ENCODE data around the gene KLK12. TPM values are rescaled to one million over a fixed set of nuclear protein-coding genes. Genes with fewer than 3 reads are reported as not detected.

KLK12 gene
- total and polyA plus RNA-seq, 2 experiments from 2014 or later, result not detected

DNA sequence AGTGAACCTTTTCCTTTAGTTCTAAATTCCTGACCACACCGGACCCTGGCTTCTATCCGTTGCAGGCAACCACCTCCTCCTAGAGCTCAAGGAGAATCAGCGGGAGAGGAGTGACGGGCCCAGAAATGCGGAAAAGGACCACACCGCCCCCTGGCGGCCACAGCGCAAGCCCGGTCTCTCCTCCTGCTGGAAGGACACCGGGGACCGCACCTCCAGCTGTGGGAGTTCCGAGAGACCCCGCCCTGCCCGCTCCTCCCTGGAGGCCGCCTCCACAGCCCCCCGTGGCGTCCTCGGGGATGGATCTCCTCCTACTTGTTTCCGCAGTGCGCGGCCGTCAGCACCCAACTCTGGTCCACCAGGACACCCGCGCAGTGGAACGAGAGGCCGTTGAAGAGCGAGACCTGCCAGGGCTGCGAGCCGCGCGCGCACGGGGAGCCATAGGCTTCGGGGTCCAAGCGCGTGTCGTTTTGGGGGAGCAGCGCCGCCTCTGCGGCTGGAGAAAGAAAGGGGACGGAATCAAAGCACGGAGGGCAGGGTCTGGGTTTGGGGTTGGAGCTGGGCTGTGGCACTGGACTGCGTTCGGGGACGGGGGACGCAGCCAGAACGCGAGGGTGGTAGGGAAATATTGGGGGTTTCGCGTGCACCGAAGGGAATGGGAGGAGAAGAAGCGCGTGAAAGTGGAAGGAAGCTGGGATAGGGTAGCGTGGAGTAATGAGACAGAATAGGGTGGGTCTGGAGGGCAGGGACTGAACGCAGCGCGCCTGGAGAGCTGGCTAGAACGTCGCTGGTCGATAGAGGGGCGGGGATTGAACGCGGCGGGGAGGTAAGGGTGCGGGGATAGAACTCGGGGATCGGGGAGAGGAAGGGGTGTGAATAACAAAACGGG, 17.8 kb downstream of the KLK12 start:
- peak overlapping the region; percentile 23 for H3K4me3 ChIP-seq
- H3K36me3 ChIP-seq (replicated peaks; ENCODE audit: insufficient read depth, low read depth), result no peaks in the 10 kb centered on the region
- DNase-seq (ENCODE audit: low spot score), result peak; percentile 69
- WGBS (ENCODE audit: low lambda C conversion rate, missing lambda C conversion rate), result 2% methylated on average over 61 of the region's 68 CpGs
- H3K27me3 ChIP-seq, result peaks cover 52% of the 10 kb centered on the region
- H3K4me1 ChIP-seq (ENCODE audit: insufficient read depth), result peaks cover 8% of the 10 kb centered on the region
- H3K9me2 ChIP-seq (replicated peaks; ENCODE audit: insufficient read depth), result no peaks in the 10 kb centered on the region
- peak; percentile 62 for TF ChIP-seq CTCF (IDR thresholded peaks at IDR 0.05; ENCODE audit: poor library complexity)
- peak; percentile 81 for TF ChIP-seq EZH2 (IDR thresholded peaks at IDR 0.05; ENCODE audit: borderline replicate concordance)
- TF ChIP-seq EZH2phosphoT487 (IDR thresholded peaks at IDR 0.05; ENCODE audit: low read depth, severe bottlenecking, unreplicated experiment), result no peak
- peak overlapping the region; percentile 84 for H3K4me2 ChIP-seq
- H3K79me2 ChIP-seq, result no peaks in the 10 kb centered on the region
- H3K27ac ChIP-seq, result no peak overlapping the region
- no peaks in the 10 kb centered on the region for H4K20me1 ChIP-seq (ENCODE audit: insufficient read depth, poor library complexity, severe bottlenecking)
- no peaks in the 10 kb centered on the region for H3K9me3 ChIP-seq (ENCODE audit: low read depth)
- peak overlapping the region; percentile 14 for H2AFZ ChIP-seq

- no peak overlapping the region for H3K4me3 ChIP-seq
- H2AFZ ChIP-seq, result no peak overlapping the region
- no peaks in the 10 kb centered on the region for H3K9me2 ChIP-seq (replicated peaks; ENCODE audit: insufficient read depth)
- no peaks in the 10 kb centered on the region for H3K79me2 ChIP-seq
- H3K4me2 ChIP-seq, result no peak overlapping the region
- 87% methylated on average over 18 of the region's 19 CpGs for WGBS (ENCODE audit: low lambda C conversion rate, missing lambda C conversion rate)
- peaks cover 8% of the 10 kb centered on the region for H3K4me1 ChIP-seq (ENCODE audit: insufficient read depth)
- H3K9me3 ChIP-seq (ENCODE audit: low read depth), result no peaks in the 10 kb centered on the region
- H4K20me1 ChIP-seq (ENCODE audit: insufficient read depth, poor library complexity, severe bottlenecking), result no peaks in the 10 kb centered on the region
- DNase-seq (ENCODE audit: low spot score), result no peak
- TF ChIP-seq EZH2 (IDR thresholded peaks at IDR 0.05; ENCODE audit: borderline replicate concordance) (no peak), CTCF (IDR thresholded peaks at IDR 0.05; ENCODE audit: poor library complexity) (no peak), EZH2phosphoT487 (IDR thresholded peaks at IDR 0.05; ENCODE audit: low read depth, severe bottlenecking, unreplicated experiment) (no peak)
- H3K27ac ChIP-seq, result no peak overlapping the region
- peaks cover 53% of the 10 kb centered on the region for H3K27me3 ChIP-seq
- no peaks in the 10 kb centered on the region for H3K36me3 ChIP-seq (replicated peaks; ENCODE audit: insufficient read depth, low read depth)
Measured at GRCh38 chr19:51015691-51016267, 19.0 kb downstream of the KLK12 start.

DNA sequence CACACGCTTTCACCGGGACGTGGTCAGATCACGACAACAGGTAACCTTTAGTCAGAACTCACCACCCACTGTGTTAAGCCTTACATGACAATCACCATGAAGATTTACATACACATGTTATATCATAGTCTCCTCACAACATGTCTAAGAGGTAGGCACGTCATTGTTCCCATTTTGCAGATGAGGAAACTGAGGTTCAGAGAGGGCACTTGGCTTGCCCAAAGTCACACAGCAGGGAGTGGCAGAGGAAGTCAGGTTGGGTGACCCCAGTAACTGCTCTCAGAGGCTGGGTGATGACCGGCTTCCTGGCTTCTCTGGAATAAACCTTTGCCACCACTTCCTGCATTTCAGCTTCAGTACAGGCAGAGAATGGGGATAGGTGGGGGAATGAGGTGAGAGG, 20.6 kb downstream of the KLK12 start:
- no peak overlapping the region for H3K27ac ChIP-seq
- no peaks in the 10 kb centered on the region for H3K79me2 ChIP-seq
- H3K36me3 ChIP-seq (replicated peaks; ENCODE audit: insufficient read depth, low read depth), result no peaks in the 10 kb centered on the region
- TF ChIP-seq EZH2 (IDR thresholded peaks at IDR 0.05; ENCODE audit: borderline replicate concordance), result no peak
- no peak for DNase-seq (ENCODE audit: low spot score)
- H3K4me3 ChIP-seq, result no peak overlapping the region
- H3K27me3 ChIP-seq, result peaks cover 44% of the 10 kb centered on the region
- 90% methylated on average over 6 of the region's 6 CpGs for WGBS (ENCODE audit: low lambda C conversion rate, missing lambda C conversion rate)
- no peak overlapping the region for H2AFZ ChIP-seq
- no peaks in the 10 kb centered on the region for H3K9me3 ChIP-seq (ENCODE audit: low read depth)
- peaks cover 7% of the 10 kb centered on the region for H3K4me1 ChIP-seq (ENCODE audit: insufficient read depth)
- H4K20me1 ChIP-seq (ENCODE audit: insufficient read depth, poor library complexity, severe bottlenecking), result no peaks in the 10 kb centered on the region
- no peaks in the 10 kb centered on the region for H3K9me2 ChIP-seq (replicated peaks; ENCODE audit: insufficient read depth)
- H3K4me2 ChIP-seq, result no peak overlapping the region

GRCh38 chr19:51012661-51013190, 22.1 kb downstream of the KLK12 start:
- Histone ChIP-seq H3K4me1 (ENCODE audit: insufficient read depth) (no peaks in the 10 kb centered on the region), H3K27ac (no peak overlapping the region), H3K79me2 (no peaks in the 10 kb centered on the region), H3K9me2 (replicated peaks; ENCODE audit: insufficient read depth) (no peaks in the 10 kb centered on the region), H3K4me2 (no peak overlapping the region), H3K36me3 (replicated peaks; ENCODE audit: insufficient read depth, low read depth) (no peaks in the 10 kb centered on the region), H4K20me1 (ENCODE audit: insufficient read depth, poor library complexity, severe bottlenecking) (no peaks in the 10 kb centered on the region), H3K9me3 (ENCODE audit: low read depth) (no peaks in the 10 kb centered on the region), H3K4me3 (no peak overlapping the region), H2AFZ (no peak overlapping the region), H3K27me3 (peaks cover 32% of the 10 kb centered on the region)
- whole genome bisulfite sequencing (ENCODE audit: low lambda C conversion rate, missing lambda C conversion rate), result 84% methylated on average over 12 of the region's 12 CpGs
- DNase-seq (ENCODE audit: low spot score), result no peak
- no peak for TF ChIP-seq CTCF (IDR thresholded peaks at IDR 0.05; ENCODE audit: poor library complexity)
- no peak for TF ChIP-seq EZH2phosphoT487 (IDR thresholded peaks at IDR 0.05; ENCODE audit: low read depth, severe bottlenecking, unreplicated experiment)
- TF ChIP-seq EZH2 (IDR thresholded peaks at IDR 0.05; ENCODE audit: borderline replicate concordance), result no peak

Measured in hepatocyte (in vitro differentiated cells).